KMS-11 (cell line): ENCODE measurements around the gene THRB.
"Not testable (repeated sequence)": the region's sequence is repeated elsewhere in the genome, so short reads cannot be mapped to it uniquely, and the experiment has no call there.

Experiments used
- H2AFZ ChIP-seq: fragments of 200-600 bp; sonication (generic); 2 replicates; pipeline ENCODE4 v1.6.1; 2016; ENCODE audit warnings: antibody characterized with exemption, mixed run types, low read depth
- H3K27ac ChIP-seq: fragments of 200-600 bp; sonication (generic); 2 replicates; pipeline ENCODE4 v1.6.1; 2016; ENCODE audit warnings: mild to moderate bottlenecking, mixed run types
- H3K27me3 ChIP-seq: fragments of 200-600 bp; sonication (generic); 2 replicates; pipeline ENCODE4 v1.6.1; 2017; ENCODE audit warnings: mild to moderate bottlenecking, low read depth, mixed run types, moderate library complexity; ENCODE audit not compliant: insufficient read depth
- H3K36me3 ChIP-seq: fragments of 200-600 bp; sonication (generic); 2 replicates; pipeline ENCODE4 v1.6.1; 2017; ENCODE audit warnings: mild to moderate bottlenecking, mixed run types; ENCODE audit not compliant: insufficient read depth
- H3K4me1 ChIP-seq: fragments of 200-600 bp; sonication (generic); 2 replicates; pipeline ENCODE4 v1.6.1; 2016; ENCODE audit warnings: mild to moderate bottlenecking, low read depth, mixed run types; ENCODE audit not compliant: poor library complexity, severe bottlenecking
- H3K4me2 ChIP-seq: fragments of 200-600 bp; sonication (generic); 2 replicates; pipeline ENCODE4 v1.7.0; 2016; ENCODE audit warnings: mild to moderate bottlenecking, mixed run types
- H3K4me3 ChIP-seq: fragments of 200-600 bp; sonication (generic); IDR thresholded peaks from 2 replicates; pipeline ENCODE4 v1.6.1; 2017; ENCODE audit warnings: low read depth, low read length, mixed read lengths; ENCODE audit not compliant: insufficient read depth
- H3K79me2 ChIP-seq: fragments of 200-600 bp; sonication (generic); 2 replicates; pipeline ENCODE4 v1.6.1; 2016; ENCODE audit warnings: low read depth, mixed run types; ENCODE audit not compliant: insufficient read depth
- H3K9ac ChIP-seq: fragments of 200-600 bp; sonication (generic); 2 replicates; pipeline ENCODE4 v1.6.1; 2016; ENCODE audit warnings: mild to moderate bottlenecking, mixed run types
- H4K20me1 ChIP-seq: fragments of 200-600 bp; sonication (generic); 2 replicates; pipeline ENCODE4 v1.6.1; 2016; ENCODE audit warnings: mild to moderate bottlenecking, mixed run types; ENCODE audit not compliant: insufficient read depth
- CTCF ChIP-seq: fragments of 200-600 bp; sonication (generic); conservative IDR thresholded peaks from 2 replicates; pipeline ENCODE4 v1.6.1; 2017; ENCODE audit warnings: low read depth, mild to moderate bottlenecking, antibody characterized with exemption, low read length, moderate library complexity, mixed read lengths

The THRB gene

GRCh38 chr3:24101676-24102168 lies 392.9 kb downstream of the THRB start:
- H3K9ac ChIP-seq, result no peak overlapping the region
- H3K4me1 ChIP-seq, result no peaks in the 10 kb centered on the region
- H3K36me3 ChIP-seq, result no peaks in the 10 kb centered on the region
- H4K20me1 ChIP-seq, result no peaks in the 10 kb centered on the region
- H3K4me3 ChIP-seq, result no peak overlapping the region
- H3K27ac ChIP-seq, result no peak overlapping the region
- no peaks in the 10 kb centered on the region for H3K27me3 ChIP-seq
- H3K4me2 ChIP-seq, result no peak overlapping the region
- TF ChIP-seq CTCF, result no peak
- no peaks in the 10 kb centered on the region for H3K79me2 ChIP-seq
- no peak overlapping the region for H2AFZ ChIP-seq

- no peaks in the 10 kb centered on the region for H3K79me2 ChIP-seq
- no peak overlapping the region for H3K4me3 ChIP-seq
- no peak overlapping the region for H3K27ac ChIP-seq
- TF ChIP-seq CTCF, result no peak
- H3K9ac ChIP-seq, result no peak overlapping the region
- H3K36me3 ChIP-seq, result no peaks in the 10 kb centered on the region
- H3K4me2 ChIP-seq, result no peak overlapping the region
- no peaks in the 10 kb centered on the region for H3K4me1 ChIP-seq
- no peak overlapping the region for H2AFZ ChIP-seq
- H4K20me1 ChIP-seq, result no peaks in the 10 kb centered on the region
- H3K27me3 ChIP-seq, result no peaks in the 10 kb centered on the region
Measured at GRCh38 chr3:24100696-24101402, 393.8 kb downstream of the THRB start.

GRCh38 chr3:24096695-24097290 lies 397.9 kb downstream of the THRB start:
- no peak for TF ChIP-seq CTCF
- H3K9ac ChIP-seq, result no peak overlapping the region
- H3K4me1 ChIP-seq, result no peaks in the 10 kb centered on the region
- H3K27ac ChIP-seq, result no peak overlapping the region
- no peak overlapping the region for H2AFZ ChIP-seq
- no peaks in the 10 kb centered on the region for H3K27me3 ChIP-seq
- no peaks in the 10 kb centered on the region for H3K79me2 ChIP-seq
- no peak overlapping the region for H3K4me3 ChIP-seq
- no peaks in the 10 kb centered on the region for H3K36me3 ChIP-seq
- H4K20me1 ChIP-seq, result no peaks in the 10 kb centered on the region
- no peak overlapping the region for H3K4me2 ChIP-seq

GRCh38 chr3:24096271-24096670 lies 398.4 kb downstream of the THRB start:
- Histone ChIP-seq H3K36me3 (no peaks in the 10 kb centered on the region), H3K4me3 (no peak overlapping the region), H3K27ac (no peak overlapping the region), H3K9ac (no peak overlapping the region), H3K4me1 (no peaks in the 10 kb centered on the region), H3K4me2 (no peak overlapping the region), H3K27me3 (no peaks in the 10 kb centered on the region), H4K20me1 (no peaks in the 10 kb centered on the region), H3K79me2 (no peaks in the 10 kb centered on the region), H2AFZ (no peak overlapping the region)
- no peak for TF ChIP-seq CTCF

- not testable (repeated sequence) for H3K4me1 ChIP-seq, H3K36me3 ChIP-seq, H3K9ac ChIP-seq, H3K79me2 ChIP-seq, H3K4me2 ChIP-seq, H3K4me3 ChIP-seq, H3K27me3 ChIP-seq, H4K20me1 ChIP-seq, H2AFZ ChIP-seq, H3K27ac ChIP-seq
Measured at GRCh38 chr3:24094818-24095217, 399.8 kb downstream of the THRB start.
